ENCODE data around the gene DSTN. TPM values are rescaled to one million over a fixed set of nuclear protein-coding genes. Genes with fewer than 3 reads are reported as not detected.

The DSTN gene
- total RNA-seq, 1 donor from 2014 or later: 91.9 TPM

DNA sequence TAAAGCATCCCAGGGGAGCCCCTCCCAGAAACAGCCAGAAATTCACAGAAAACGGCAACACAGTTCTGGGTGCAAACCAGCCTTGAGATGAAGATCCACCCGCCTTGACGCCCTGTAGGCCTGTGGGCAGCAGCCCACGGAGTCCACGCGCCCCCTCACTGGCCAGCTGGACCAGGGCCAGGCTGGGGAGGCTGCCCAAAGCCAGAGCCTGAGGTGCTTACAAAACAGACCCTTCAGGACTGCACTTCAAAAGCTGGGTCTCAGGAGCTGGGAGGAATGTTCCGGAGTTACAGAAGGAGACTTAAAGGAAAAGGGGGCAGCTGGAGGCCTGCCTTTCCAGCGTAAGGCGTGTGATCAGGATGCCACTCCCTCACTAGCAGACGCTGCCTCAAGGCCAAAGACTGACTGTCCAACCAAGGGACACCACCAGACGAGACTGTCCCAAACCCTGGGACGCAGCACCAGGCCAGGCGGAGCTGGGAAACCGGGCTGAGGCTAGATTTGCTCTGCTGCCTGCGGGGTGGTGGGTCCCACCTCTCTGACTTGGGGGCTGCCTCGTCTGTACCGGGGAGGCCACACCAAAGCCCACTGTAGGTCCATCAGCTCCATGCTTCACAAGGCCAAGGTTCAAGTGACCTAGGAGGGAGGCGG, 64.1 kb downstream of the DSTN start:
- peaks cover 19% of the 10 kb centered on the region for H3K4me1 Mint-ChIP-seq
- H3K9me3 Mint-ChIP-seq: no peaks in the 10 kb centered on the region
- H3K27ac Mint-ChIP-seq (ENCODE audit: unreplicated experiment): no peak overlapping the region
- TF ChIP-seq, protein P1, sequence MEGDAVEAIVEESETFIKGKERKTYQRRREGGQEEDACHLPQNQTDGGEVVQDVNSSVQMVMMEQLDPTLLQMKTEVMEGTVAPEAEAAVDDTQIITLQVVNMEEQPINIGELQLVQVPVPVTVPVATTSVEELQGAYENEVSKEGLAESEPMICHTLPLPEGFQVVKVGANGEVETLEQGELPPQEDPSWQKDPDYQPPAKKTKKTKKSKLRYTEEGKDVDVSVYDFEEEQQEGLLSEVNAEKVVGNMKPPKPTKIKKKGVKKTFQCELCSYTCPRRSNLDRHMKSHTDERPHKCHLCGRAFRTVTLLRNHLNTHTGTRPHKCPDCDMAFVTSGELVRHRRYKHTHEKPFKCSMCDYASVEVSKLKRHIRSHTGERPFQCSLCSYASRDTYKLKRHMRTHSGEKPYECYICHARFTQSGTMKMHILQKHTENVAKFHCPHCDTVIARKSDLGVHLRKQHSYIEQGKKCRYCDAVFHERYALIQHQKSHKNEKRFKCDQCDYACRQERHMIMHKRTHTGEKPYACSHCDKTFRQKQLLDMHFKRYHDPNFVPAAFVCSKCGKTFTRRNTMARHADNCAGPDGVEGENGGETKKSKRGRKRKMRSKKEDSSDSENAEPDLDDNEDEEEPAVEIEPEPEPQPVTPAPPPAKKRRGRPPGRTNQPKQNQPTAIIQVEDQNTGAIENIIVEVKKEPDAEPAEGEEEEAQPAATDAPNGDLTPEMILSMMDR (conservative IDR thresholded peaks at IDR 0.05): no peak
- no peaks in the 10 kb centered on the region for H3K27me3 Mint-ChIP-seq (ENCODE audit: low read depth)
- H3K36me3 Mint-ChIP-seq (ENCODE audit: low read depth): no peaks in the 10 kb centered on the region
- DNase-seq (ENCODE audit: low read depth, low spot score): no peak
- H3K4me3 Mint-ChIP-seq: no peak overlapping the region

DNA sequence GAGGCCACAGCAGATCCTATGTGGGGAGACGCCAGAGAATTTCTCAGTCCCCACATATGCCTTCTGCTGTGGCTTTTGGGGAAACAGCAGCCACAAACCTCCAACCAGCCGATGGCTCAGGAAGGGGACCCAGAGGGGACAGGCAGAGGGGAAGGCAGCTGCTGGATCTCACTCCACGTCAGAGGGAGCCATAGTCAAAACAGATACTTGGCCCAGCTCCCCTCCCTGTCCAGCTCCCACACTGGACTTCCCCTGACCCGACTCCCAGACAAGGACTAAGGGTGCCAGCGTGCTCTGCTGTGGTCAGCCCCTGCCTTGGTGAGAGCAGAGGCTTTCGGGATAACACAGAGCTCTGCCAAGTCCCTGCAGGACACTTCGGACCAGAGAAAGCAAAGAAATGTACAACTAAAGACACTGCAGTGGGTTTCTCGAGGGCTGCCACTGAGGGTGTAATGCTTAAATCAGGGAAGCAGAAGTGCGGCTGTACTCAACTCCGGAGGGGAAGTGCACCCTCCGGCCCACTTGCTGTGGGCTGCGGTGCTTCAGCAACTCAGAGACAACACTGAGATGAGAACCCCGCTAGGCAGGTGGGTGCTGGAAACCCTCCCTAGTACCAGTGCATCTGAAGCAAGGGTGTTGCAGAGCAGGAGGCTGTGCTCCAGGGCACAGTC, 64.9 kb downstream of the DSTN start:
- H3K9me3 Mint-ChIP-seq: no peaks in the 10 kb centered on the region
- H3K27me3 Mint-ChIP-seq (ENCODE audit: low read depth): no peaks in the 10 kb centered on the region
- no peak overlapping the region for H3K27ac Mint-ChIP-seq (ENCODE audit: unreplicated experiment)
- H3K36me3 Mint-ChIP-seq (ENCODE audit: low read depth): no peaks in the 10 kb centered on the region
- peaks cover 19% of the 10 kb centered on the region for H3K4me1 Mint-ChIP-seq
- H3K4me3 Mint-ChIP-seq: no peak overlapping the region
- TF ChIP-seq, protein P1 (conservative IDR thresholded peaks at IDR 0.05): no peak
- DNase-seq (ENCODE audit: low read depth, low spot score): no peak

DNA sequence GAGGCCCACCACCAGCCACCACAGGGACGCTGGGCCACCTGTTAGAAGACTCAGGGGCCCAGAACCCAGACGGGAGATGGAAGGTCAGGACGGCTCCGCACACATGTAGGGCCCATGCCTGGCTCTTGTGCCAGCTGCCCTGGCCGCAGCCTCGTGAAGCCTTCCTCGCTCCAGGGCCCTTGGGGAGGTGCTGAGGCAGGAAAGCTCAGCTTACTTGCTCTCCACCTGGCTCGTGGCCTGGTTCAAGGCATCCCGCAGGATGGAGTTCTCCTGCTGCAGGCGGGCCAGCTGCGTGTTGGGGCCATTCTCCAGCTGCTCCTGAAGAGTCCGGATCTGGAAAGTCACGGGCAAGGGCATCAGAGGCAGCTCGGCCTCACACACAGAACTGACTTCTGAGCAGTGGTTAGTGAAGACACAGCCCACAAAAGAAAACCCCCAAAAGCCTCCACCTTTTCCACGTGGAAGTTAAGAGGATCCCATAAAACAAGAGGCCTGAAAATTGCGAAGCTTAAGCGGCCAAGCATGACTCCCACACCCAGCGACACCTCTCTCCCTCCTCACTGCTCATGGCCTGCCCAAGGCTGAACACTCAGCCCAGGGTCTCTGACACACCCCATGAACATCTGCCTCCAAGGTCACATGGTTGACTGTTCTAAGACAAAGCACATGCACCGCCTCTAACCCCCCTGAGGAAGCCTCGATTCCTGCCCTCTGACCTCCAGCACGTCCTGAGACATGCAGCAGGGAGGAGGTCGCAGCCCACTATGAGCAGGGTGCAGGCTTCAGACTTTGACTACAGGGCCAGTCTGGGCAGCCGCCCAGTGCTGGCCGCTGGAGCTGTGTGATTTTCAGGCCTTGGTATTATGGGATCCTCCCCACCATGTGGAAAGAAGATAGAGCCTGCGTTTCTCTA, 65.7 kb downstream of the DSTN start:
- Mint-ChIP-seq H3K4me1 (peaks cover 22% of the 10 kb centered on the region), H3K4me3 (peak overlapping the region; percentile 79), H3K27me3 (ENCODE audit: low read depth) (no peaks in the 10 kb centered on the region), H3K9me3 (no peaks in the 10 kb centered on the region), H3K27ac (ENCODE audit: unreplicated experiment) (peak overlapping the region; percentile 94), H3K36me3 (ENCODE audit: low read depth) (no peaks in the 10 kb centered on the region)
- DNase-seq (ENCODE audit: low read depth, low spot score): peak; percentile 30
- TF ChIP-seq, protein P1 (conservative IDR thresholded peaks at IDR 0.05): no peak

DNA sequence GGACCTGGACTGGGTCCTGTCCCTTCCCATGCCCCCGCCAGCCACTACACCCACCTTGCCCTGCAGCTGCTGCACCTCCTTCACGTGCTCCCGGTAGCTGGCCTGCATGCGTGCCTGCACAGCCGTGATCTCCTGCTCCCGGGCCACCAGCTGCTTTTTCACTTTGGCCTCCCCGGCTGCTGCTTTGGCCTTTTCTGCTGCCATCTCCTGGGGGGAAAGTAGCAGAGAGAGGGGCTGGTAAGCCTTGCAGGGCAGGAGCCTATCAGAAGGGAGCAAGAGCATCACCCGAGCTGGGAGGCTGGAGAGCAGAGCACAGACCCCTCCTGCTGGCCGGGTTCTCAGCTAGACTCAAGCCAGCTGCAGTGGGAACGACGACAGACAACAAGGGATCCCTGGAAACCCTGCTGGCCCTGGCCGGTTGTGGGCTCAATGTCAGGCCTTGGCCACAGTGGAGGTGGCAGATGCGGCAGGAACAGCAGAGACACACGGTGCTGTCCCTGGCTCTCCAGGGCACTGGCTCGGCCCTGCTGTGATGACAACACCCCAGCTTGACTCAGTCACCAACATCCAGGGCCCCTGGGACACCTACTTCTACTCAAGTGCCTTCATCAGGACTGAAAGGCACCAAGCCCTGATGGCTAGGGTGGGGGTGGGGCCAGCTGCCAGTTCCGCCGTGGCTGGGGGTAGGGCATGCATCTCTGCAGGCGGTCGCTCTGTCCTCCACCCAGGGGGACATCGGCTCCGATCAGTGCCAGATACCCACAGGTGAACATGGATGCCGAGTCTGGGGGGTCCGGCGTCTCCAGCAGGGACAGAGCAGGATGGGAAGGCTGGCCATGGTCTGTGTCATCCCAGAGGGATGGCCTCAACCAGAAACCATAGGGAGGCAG, 66.9 kb downstream of the DSTN start:
- Mint-ChIP-seq H3K27me3 (ENCODE audit: low read depth) (no peaks in the 10 kb centered on the region), H3K27ac (ENCODE audit: unreplicated experiment) (peak overlapping the region; percentile 90), H3K4me3 (peak overlapping the region; percentile 79), H3K9me3 (no peaks in the 10 kb centered on the region), H3K36me3 (ENCODE audit: low read depth) (no peaks in the 10 kb centered on the region), H3K4me1 (peaks cover 22% of the 10 kb centered on the region)
- TF ChIP-seq, protein P1 (conservative IDR thresholded peaks at IDR 0.05): no peak
- DNase-seq (ENCODE audit: low read depth, low spot score): peak; percentile 62

DNA sequence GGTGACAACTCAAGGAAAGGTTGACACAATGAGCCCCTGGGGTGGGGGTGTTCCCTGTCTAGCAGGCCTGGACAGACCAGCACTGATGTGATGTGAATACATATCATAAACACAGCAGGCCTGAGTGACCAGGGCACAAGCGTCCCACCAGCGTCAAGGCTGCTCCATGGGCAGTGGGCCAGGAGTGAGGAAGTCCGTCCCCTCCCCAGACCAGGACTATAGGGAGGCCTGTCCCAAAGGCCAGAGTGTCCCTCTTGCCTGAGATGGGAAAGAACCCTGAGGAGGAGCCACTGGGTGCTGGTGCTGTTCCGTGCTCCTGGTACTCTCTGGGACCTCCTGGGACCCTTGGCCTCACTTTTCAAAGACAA, 67.5 kb downstream of the DSTN start:
- TF ChIP-seq, protein P1 (conservative IDR thresholded peaks at IDR 0.05): no peak
- DNase-seq (ENCODE audit: low read depth, low spot score): no peak
- Mint-ChIP-seq H3K36me3 (ENCODE audit: low read depth) (no peaks in the 10 kb centered on the region), H3K4me1 (peaks cover 22% of the 10 kb centered on the region), H3K9me3 (no peaks in the 10 kb centered on the region), H3K27me3 (ENCODE audit: low read depth) (no peaks in the 10 kb centered on the region), H3K4me3 (no peak overlapping the region), H3K27ac (ENCODE audit: unreplicated experiment) (peak overlapping the region; percentile 50)
